Common myeloid progenitor, CD34-positive (primary cell): ENCODE results near the gene ATE1.
"Not testable (repeated sequence)": the region's sequence is repeated elsewhere in the genome, so short reads cannot be mapped to it uniquely, and the experiment has no call there.

Source experiments
- CTCF ChIA-PET: fragments of 350-600 bp; sonication (Branson Sonifier 250); formaldehyde crosslinking; loops from one replicate; lab custom pipeline; 2021; ENCODE audit warnings: antibody characterized with exemption; lab: Charles Lee
- POLR2A ChIA-PET: fragments of 350-600 bp; sonication (Branson Sonifier 250); formaldehyde crosslinking; loops from one replicate; lab custom pipeline; 2021; ENCODE audit warnings: antibody characterized with exemption; lab: Charles Lee
- DNase-seq, 3 donors: peaks; one replicate each; pipeline versions ENCODE4 v3.0.0 to v3.0.0-alpha.2; 2013
- H3K27ac ChIP-seq, 2 experiments: 1 replicate in 1 of 2; 2 replicates in 1 of 2; pipeline ENCODE4 v1.7.0; 2013; ENCODE audit warnings: inconsistent platforms in 2 of 2, low read length in 2 of 2, mild to moderate bottlenecking in 2 of 2, low read depth in 1 of 2, moderate library complexity in 1 of 2; ENCODE audit not compliant: severe bottlenecking in 2 of 2, insufficient read depth in 1 of 2, poor library complexity in 1 of 2
- H3K27me3 ChIP-seq, 5 experiments: replicated peaks in 2 of 5; 1 replicate in 3 of 5; 2 replicates in 2 of 5; pipeline versions ENCODE4 v1.6.1 to v1.7.0; 2013; ENCODE audit warnings: low read length in 4 of 5, mild to moderate bottlenecking in 2 of 5, moderate library complexity in 2 of 5, inconsistent platforms in 1 of 5; ENCODE audit not compliant: insufficient read depth in 5 of 5, control insufficient read depth in 4 of 5
- H3K36me3 ChIP-seq, 4 experiments: 1 replicate in 2 of 4; 2 replicates in 2 of 4; pipeline versions ENCODE4 v1.6.1 to v1.7.0; 2013; ENCODE audit warnings: low read length in 3 of 4, control low read depth in 1 of 4, mild to moderate bottlenecking in 1 of 4; ENCODE audit not compliant: control insufficient read depth in 4 of 4, insufficient read depth in 4 of 4
- H3K4me1 ChIP-seq, 4 experiments: 1 replicate in 3 of 4; 2 replicates in 1 of 4; pipeline versions ENCODE4 v1.6.1 to v1.7.1; 2013; ENCODE audit warnings: low read length in 3 of 4, mild to moderate bottlenecking in 3 of 4, control low read depth in 1 of 4, inconsistent platforms in 1 of 4, moderate library complexity in 1 of 4; ENCODE audit not compliant: control insufficient read depth in 4 of 4, insufficient read depth in 4 of 4; ENCODE audit errors: control extremely low read depth in 1 of 4
- H3K4me3 ChIP-seq, 7 experiments: 1 replicate in 4 of 7; 2 replicates in 3 of 7; pipeline versions ENCODE4 v1.5.1 to v1.7.0; 2013; ENCODE audit warnings: mild to moderate bottlenecking in 7 of 7, low read length in 6 of 7, moderate library complexity in 6 of 7, inconsistent platforms in 2 of 7, low read depth in 2 of 7, control low read depth in 1 of 7; ENCODE audit not compliant: insufficient read depth in 4 of 7, control insufficient read depth in 1 of 7; ENCODE audit errors: extremely low read depth in 1 of 7
- H3K9me3 ChIP-seq, 5 experiments: 1 replicate in 4 of 5; 2 replicates in 1 of 5; pipeline versions ENCODE4 v1.6.1 to v1.7.1; 2013; ENCODE audit warnings: low read length in 4 of 5, mild to moderate bottlenecking in 2 of 5, inconsistent platforms in 1 of 5, low read depth in 1 of 5, moderate library complexity in 1 of 5; ENCODE audit not compliant: control insufficient read depth in 4 of 5, insufficient read depth in 2 of 5; ENCODE audit errors: control extremely low read depth in 1 of 5
- WGBS: methylation state at CpG from one replicate; pipeline ENCODE4 v1.1.5; 2013; ENCODE audit not compliant: insufficient coverage; 5-methylcytosine and 5-hydroxymethylcytosine counted together

ATE1 gene

GRCh38 chr10:121755496-121755895 is 172.3 kb downstream of the ATE1 start:
- CTCF ChIA-PET, DNase-seq, H3K4me1 ChIP-seq, H3K4me3 ChIP-seq, POLR2A ChIA-PET, H3K27ac ChIP-seq, H3K27me3 ChIP-seq: not testable (repeated sequence)
- peaks cover 0 to 52% (median 15%) of the 10 kb centered on the region in 5 experiments for H3K9me3 ChIP-seq
- peaks cover 2 to 33% (median 3%) of the 10 kb centered on the region in 4 experiments for H3K36me3 ChIP-seq
- 100% methylated on average over 2 of the region's 2 CpGs for WGBS

GRCh38 chr10:121754666-121755065 is 173.2 kb downstream of the ATE1 start:
- ChIA-PET POLR2A (no interaction called here), CTCF (no interaction called here)
- no peak overlapping the region for H3K27ac ChIP-seq
- no CpG with 5 or more reads among the region's 1 CpG for WGBS
- peaks cover 0 to 44% (median 13%) of the 10 kb centered on the region in 5 experiments for H3K9me3 ChIP-seq
- DNase-seq: no peak
- no peaks in the 10 kb centered on the region for H3K27me3 ChIP-seq
- no peak overlapping the region for H3K4me3 ChIP-seq
- H3K36me3 ChIP-seq: peaks cover 2 to 30% (median 3%) of the 10 kb centered on the region in 4 experiments
- no peaks in the 10 kb centered on the region for H3K4me1 ChIP-seq

GRCh38 chr10:121753726-121754476 is 173.9 kb downstream of the ATE1 start:
- Histone ChIP-seq H3K9me3 (peaks cover 0 to 40% (median 11%) of the 10 kb centered on the region in 5 experiments), H3K4me3 (no peak overlapping the region), H3K4me1 (no peaks in the 10 kb centered on the region), H3K36me3 (peaks cover 2 to 27% (median 3%) of the 10 kb centered on the region in 4 experiments), H3K27ac (no peak overlapping the region), H3K27me3 (no peaks in the 10 kb centered on the region)
- no CpG with 5 or more reads among the region's 6 CpGs for WGBS
- ChIA-PET CTCF (no interaction called here), POLR2A (no interaction called here)
- DNase-seq: peak in 1 of 3 donors; percentile 28

GRCh38 chr10:121751191-121751760 is 176.6 kb downstream of the ATE1 start:
- H3K36me3 ChIP-seq: peaks cover 0 to 12% (median 1%) of the 10 kb centered on the region in 4 experiments
- H3K4me3 ChIP-seq: no peak overlapping the region
- H3K4me1 ChIP-seq: no peaks in the 10 kb centered on the region
- WGBS: 100% methylated on average over 1 of the region's 3 CpGs
- POLR2A ChIA-PET: no interaction called here
- peaks cover 0 to 15% (median 3%) of the 10 kb centered on the region in 5 experiments for H3K9me3 ChIP-seq
- no peaks in the 10 kb centered on the region for H3K27me3 ChIP-seq
- no peak for DNase-seq
- CTCF ChIA-PET: interaction anchor here (0.6 to 0.9 kb wide), 2 partner anchors 10 to 15 kb away, joined by 3 read pairs; no protein-coding TSS in a partner anchor
- no peak overlapping the region for H3K27ac ChIP-seq

- Histone ChIP-seq H3K4me1 (no peaks in the 10 kb centered on the region), H3K27ac (no peak overlapping the region), H3K27me3 (no peaks in the 10 kb centered on the region), H3K4me3 (no peak overlapping the region), H3K36me3 (peaks cover 0 to 6% (median 4%) of the 10 kb centered on the region in 4 experiments), H3K9me3 (no peaks in the 10 kb centered on the region)
- WGBS: 91% methylated on average over 3 of the region's 3 CpGs
- POLR2A ChIA-PET: no interaction called here
- CTCF ChIA-PET: interaction anchor here (0.7 kb wide), 1 partner anchor 32 kb away, joined by 4 read pairs; no protein-coding TSS in a partner anchor
- no peak for DNase-seq
Measured at GRCh38 chr10:121747163-121747775, 180.6 kb downstream of the ATE1 start.

GRCh38 chr10:121741248-121741792 is 186.5 kb downstream of the ATE1 start:
- Histone ChIP-seq H3K36me3 (peaks cover 2 to 10% (median 6%) of the 10 kb centered on the region in 4 experiments), H3K27me3 (peaks cover 2 to 12% (median 4%) of the 10 kb centered on the region in 5 experiments), H3K9me3 (no peaks in the 10 kb centered on the region), H3K27ac (no peak overlapping the region), H3K4me1 (peaks cover 4 to 15% (median 8%) of the 10 kb centered on the region in 4 experiments), H3K4me3 (no peak overlapping the region)
- 0% methylated on average over 1 of the region's 1 CpG for WGBS
- ChIA-PET CTCF (interaction anchor here (0.6 to 1.4 kb wide), 2 partner anchors 8 to 10 kb away, joined by 3 read pairs; no protein-coding TSS in a partner anchor), POLR2A (no interaction called here)
- DNase-seq: no peak
